ENCODE results near the gene SIDT1.

Gene SIDT1

DNA sequence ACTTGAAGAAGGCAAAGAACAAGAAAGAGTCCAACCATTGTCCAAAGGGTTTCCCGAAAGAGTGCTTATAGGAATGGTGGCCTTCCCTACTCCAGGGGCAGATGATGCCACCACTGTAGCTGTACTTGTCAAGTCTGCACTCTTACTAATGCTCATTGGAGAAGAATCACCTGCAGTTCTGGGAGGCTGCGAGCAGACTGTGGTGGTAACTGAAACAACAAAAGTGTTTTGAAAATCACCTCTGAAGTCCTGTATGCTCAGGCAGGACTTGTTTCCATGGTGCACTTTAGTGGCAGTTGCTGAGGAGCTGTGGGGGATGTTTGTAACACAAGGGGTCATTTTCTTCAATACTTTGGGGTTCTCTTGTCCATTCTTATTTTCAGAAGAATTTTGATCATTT is 128.1 kb downstream of the SIDT1 start:
- DNase-seq (ENCODE audit: low read depth): no peak
- TF ChIP-seq CTCF (conservative IDR thresholded peaks at IDR 0.05; ENCODE audit: control insufficient read depth, insufficient read depth, low read depth, low read length): no peak
- H3K4me3 ChIP-seq (ENCODE audit: control insufficient read depth, low read depth, low read length): no peak overlapping the region

DNA sequence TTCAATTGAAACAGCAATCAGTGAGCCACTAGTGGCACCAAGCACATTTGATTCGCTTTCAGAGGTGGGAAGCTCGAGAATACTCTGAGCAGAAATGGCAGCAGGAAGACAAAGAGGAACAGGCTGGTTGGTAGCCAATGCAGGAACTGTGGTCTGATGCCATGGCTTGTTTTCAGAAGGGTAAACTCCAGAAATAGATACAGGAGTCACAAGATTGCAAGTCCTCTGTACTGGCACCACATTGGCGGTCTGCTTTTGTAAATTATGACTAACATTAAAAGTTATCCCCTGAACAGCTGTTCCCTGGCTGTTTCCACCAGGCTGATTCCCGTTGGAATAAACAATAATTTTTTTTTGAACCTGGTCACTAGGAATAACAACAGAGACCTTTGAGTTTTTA is 128.5 kb downstream of the SIDT1 start:
- H3K4me3 ChIP-seq (ENCODE audit: control insufficient read depth, low read depth, low read length): no peak overlapping the region
- peak; percentile 5 for DNase-seq (ENCODE audit: low read depth)
- no peak for TF ChIP-seq CTCF (conservative IDR thresholded peaks at IDR 0.05; ENCODE audit: control insufficient read depth, insufficient read depth, low read depth, low read length)

DNA sequence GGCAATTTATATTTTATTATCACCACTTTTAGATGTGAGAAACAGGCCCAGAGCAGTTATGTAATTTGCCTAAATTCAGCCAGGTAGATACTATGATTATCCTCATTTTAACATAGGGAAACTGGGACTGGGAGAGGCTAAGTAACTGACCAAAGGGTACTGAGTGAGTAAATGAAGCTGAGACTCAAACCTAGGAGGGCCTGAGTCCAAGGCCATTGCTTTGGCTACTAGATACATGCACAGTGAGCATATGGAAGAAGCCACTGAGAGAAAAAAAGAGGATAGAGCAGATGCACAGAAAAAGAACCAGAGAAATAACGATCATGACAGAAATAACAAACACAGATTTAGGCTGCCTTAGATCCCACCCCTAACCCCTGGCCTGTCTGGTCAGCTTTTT is 130.5 kb downstream of the SIDT1 start:
- H3K4me3 ChIP-seq (ENCODE audit: control insufficient read depth, low read depth, low read length): no peak overlapping the region
- no peak for DNase-seq (ENCODE audit: low read depth)
- TF ChIP-seq CTCF (conservative IDR thresholded peaks at IDR 0.05; ENCODE audit: control insufficient read depth, insufficient read depth, low read depth, low read length): no peak

GRCh38 chr3:113663324-113663750 is 131.0 kb downstream of the SIDT1 start:
- TF ChIP-seq CTCF (conservative IDR thresholded peaks at IDR 0.05; ENCODE audit: control insufficient read depth, insufficient read depth, low read depth, low read length): no peak
- no peak for DNase-seq (ENCODE audit: low read depth)
- H3K4me3 ChIP-seq (ENCODE audit: control insufficient read depth, low read depth, low read length): no peak overlapping the region

DNA sequence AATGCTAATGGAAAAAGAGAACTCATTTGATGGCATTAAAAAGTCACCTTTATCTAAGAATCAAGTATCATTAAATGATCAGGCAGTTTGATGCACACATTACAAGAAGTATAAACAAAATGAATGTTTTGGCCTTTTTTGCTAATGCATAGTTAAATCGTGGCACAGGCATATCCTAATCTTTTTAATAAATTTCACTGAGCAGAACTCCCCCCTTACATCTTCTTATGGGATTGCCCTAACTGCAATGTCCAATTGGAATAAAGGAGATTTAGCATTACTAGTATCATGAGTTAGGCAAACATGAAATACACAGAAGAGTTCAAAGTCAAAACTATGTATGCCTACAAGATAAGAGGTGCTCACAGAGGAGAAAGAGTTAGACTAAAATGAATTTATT is 131.4 kb downstream of the SIDT1 start:
- TF ChIP-seq CTCF (conservative IDR thresholded peaks at IDR 0.05; ENCODE audit: control insufficient read depth, insufficient read depth, low read depth, low read length): no peak
- H3K4me3 ChIP-seq (ENCODE audit: control insufficient read depth, low read depth, low read length): no peak overlapping the region
- no peak for DNase-seq (ENCODE audit: low read depth)

- no peak for TF ChIP-seq CTCF (conservative IDR thresholded peaks at IDR 0.05; ENCODE audit: control insufficient read depth, insufficient read depth, low read depth, low read length)
- no peak overlapping the region for H3K4me3 ChIP-seq (ENCODE audit: control insufficient read depth, low read depth, low read length)
- DNase-seq (ENCODE audit: low read depth): no peak
These were observed 132.3 kb downstream of the SIDT1 start for GRCh38 chr3:113664523-113665094.

- H3K4me3 ChIP-seq (ENCODE audit: control insufficient read depth, low read depth, low read length): no peak overlapping the region
- TF ChIP-seq CTCF (conservative IDR thresholded peaks at IDR 0.05; ENCODE audit: control insufficient read depth, insufficient read depth, low read depth, low read length): no peak
- peak; percentile 47 for DNase-seq (ENCODE audit: low read depth)
These were observed 135.7 kb downstream of the SIDT1 start for GRCh38 chr3:113668015-113668414.

Measured in fibroblast of mammary gland (primary cell).